AG04449 (cell line): ENCODE data around the gene FAM171A1.
"Not testable (repeated sequence)": the region's sequence is repeated elsewhere in the genome, so short reads cannot be mapped to it uniquely, and the experiment has no call there.

ENCODE experiments used
- CTCF ChIA-PET: fragments of 350-600 bp; formaldehyde crosslinking; extraction: SDS; loops from one replicate; lab custom pipeline; 2021; ENCODE audit warnings: antibody characterized with exemption; lab: Yijun Ruan, JAX
- POLR2A ChIA-PET: fragments of 400-600, 350-600 bp; formaldehyde crosslinking; extraction: SDS; loops from one replicate; lab custom pipeline; 2020; ENCODE audit warnings: antibody characterized with exemption, inconsistent platforms; lab: Yijun Ruan, JAX
- DNase-seq: peaks from one replicate; pipeline ENCODE4 v3.0.0-alpha.2; 2010; ENCODE audit warnings: low read depth, low spot score
- H3K4me3 ChIP-seq: 2 replicates; pipeline ENCODE4 v1.5.1; 2011; ENCODE audit warnings: low read depth, mild to moderate bottlenecking, control low read depth, low read length
- TF ChIP-seq, protein P1 (sequence below): IDR thresholded peaks from one replicate; pipeline ENCODE4 v1.5.1; 2011; ENCODE audit warnings: mild to moderate bottlenecking, moderate library complexity, low read length, control low read depth, inconsistent platforms; ENCODE audit not compliant: insufficient read depth; ENCODE audit errors: missing control alignments

FAM171A1 gene

DNA sequence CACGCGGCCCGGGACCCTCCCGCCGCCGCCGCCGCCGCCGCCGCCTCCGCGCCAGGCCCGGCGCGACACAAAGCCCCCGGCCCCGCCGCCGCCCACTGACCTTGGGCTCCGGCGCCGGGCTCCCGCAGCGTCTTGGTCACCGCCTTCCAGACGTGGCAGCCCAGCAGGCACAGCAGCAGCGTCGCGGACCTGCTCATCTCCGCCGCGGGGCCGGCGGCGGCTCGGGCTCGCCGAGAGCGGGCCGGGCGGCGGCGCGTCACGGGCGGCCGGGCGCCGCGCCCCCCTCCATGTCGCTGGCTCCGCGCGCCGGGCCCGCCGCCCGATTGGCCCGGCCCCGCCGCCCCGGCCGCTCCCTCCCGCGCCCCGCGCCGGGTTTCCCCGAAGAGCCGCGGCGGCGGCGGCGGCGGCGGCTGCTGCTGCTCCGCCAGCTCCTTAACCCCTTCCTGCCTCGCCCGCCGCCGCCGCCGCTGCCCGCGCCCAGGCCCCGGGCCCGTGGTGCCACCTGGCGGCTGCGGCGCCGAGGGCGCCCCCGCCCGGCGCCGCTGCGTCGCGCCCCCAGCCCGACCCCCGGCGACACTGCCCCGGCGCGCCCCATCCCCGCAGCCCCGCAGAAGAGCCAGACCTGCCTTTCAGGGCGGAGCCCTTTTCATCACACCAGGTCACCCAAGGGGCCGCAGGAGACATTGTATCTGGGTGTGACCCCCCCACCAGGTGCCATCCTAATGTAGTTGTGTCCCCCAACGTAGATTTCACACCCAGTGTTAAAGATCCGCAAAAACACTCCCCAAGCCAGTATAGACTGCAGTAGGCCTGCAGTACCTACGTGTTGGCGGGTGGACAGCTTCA is at the start of gene FAM171A1:
Gene FAM171A1 (minus strand): TSS at position 434 of the 846 bp plus-strand sequence. CDS start 237 bp downstream, at position 197.
- ChIA-PET POLR2A (no interaction called here), CTCF (interaction anchor here (0.6 to 2.6 kb wide), 13 partner anchors 10 to 272 kb away, joined by 3 to 8 read pairs (median 5); no protein-coding TSS in a partner anchor)
- H3K4me3 ChIP-seq: peak within 1 kb of the TSS; percentile 63
- DNase-seq: no peak
- TF ChIP-seq, protein P1, sequence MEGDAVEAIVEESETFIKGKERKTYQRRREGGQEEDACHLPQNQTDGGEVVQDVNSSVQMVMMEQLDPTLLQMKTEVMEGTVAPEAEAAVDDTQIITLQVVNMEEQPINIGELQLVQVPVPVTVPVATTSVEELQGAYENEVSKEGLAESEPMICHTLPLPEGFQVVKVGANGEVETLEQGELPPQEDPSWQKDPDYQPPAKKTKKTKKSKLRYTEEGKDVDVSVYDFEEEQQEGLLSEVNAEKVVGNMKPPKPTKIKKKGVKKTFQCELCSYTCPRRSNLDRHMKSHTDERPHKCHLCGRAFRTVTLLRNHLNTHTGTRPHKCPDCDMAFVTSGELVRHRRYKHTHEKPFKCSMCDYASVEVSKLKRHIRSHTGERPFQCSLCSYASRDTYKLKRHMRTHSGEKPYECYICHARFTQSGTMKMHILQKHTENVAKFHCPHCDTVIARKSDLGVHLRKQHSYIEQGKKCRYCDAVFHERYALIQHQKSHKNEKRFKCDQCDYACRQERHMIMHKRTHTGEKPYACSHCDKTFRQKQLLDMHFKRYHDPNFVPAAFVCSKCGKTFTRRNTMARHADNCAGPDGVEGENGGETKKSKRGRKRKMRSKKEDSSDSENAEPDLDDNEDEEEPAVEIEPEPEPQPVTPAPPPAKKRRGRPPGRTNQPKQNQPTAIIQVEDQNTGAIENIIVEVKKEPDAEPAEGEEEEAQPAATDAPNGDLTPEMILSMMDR: no peak

GRCh38 chr10:15420858-15421257 is 49.8 kb upstream of the FAM171A1 start:
- no peak for DNase-seq
- POLR2A ChIA-PET: no interaction called here
- TF ChIP-seq, protein P1: no peak
- CTCF ChIA-PET: interaction anchor here (0.6 to 3.5 kb wide), 5 partner anchors 13 to 305 kb away, joined by 3 to 11 read pairs (median 4); no protein-coding TSS in a partner anchor
- no peak overlapping the region for H3K4me3 ChIP-seq

DNA sequence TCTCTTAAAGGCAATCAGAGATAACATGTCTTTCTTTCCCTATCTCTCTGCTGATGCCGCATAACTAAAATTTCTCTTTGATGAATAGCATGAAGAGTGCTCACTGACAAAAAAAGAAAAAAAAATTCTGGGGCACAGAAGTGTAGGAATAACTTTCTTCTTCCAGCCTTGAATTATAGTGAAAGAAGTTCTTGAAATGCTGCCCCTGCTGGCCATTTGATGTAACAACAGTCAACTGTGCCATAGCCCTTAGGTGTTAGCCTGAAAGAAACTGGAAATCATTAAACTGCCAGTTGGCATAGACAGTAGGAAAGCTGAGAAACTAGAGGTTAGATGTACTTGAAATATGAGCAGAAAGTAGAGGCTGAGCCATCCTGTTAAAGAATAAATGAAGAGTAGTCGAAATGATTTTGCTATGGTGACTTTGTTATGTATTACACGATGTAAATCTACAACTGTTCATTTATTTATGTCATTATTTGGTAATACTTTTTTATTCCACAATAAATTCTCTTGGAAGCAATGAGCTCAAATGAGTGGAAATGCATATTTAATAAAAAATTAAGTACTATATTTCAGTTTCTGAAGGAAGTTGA is 48.3 kb upstream of the FAM171A1 start:
- TF ChIP-seq, protein P1: peak; percentile 58
- ChIA-PET POLR2A (no interaction called here), CTCF (interaction anchor here (0.6 to 3.5 kb wide), 33 partner anchors 8 to 518 kb away, joined by 3 to 24 read pairs (median 3); partner anchors contain the start of gene ITGA8)
- no peak overlapping the region for H3K4me3 ChIP-seq
- no peak for DNase-seq

DNA sequence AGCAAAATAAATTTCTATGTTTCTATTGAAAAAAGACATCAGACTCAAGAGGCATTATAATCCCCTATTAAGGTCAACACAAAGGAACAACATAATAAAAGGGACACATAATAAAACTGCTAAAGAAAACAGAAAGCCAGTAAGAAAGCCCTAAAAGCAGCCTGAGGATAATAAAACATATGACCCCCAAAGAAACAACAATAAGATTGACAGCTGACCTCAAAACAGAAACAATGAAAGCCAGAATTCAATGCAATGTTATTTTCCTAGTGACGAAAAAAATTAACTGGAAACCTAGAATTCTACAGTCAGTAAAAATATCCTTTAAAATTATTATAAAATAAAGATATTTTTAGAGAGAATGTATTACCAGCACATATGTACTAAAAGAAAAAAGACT is 44.9 kb upstream of the FAM171A1 start:
- no peak overlapping the region for H3K4me3 ChIP-seq
- POLR2A ChIA-PET: interaction anchor here (0.7 kb wide), 1 partner anchor 77 kb away, joined by 3 read pairs; no protein-coding TSS in a partner anchor
- CTCF ChIA-PET: no interaction called here
- no peak for DNase-seq
- TF ChIP-seq, protein P1: no peak

DNA sequence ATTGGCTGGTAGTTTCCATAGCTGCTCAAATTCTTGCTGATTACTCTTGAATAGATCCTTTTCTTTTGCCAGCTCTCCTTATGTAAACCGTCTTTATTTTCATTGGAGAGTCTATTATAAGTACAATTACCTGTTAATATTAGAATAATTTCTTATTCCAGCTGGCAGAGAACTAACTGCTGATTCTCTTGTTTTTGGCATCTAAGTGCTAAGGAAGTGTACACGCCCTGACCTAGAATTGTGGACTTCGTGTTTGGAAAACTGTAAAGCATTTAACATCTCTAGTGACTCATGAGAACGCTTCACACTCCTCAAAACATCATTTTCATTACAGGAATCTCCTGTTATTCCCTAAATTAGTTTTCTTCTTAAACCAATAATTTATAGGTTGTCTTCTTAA is 39.9 kb upstream of the FAM171A1 start:
- POLR2A ChIA-PET: no interaction called here
- DNase-seq: no peak
- TF ChIP-seq, protein P1: no peak
- no peak overlapping the region for H3K4me3 ChIP-seq
- CTCF ChIA-PET: interaction anchor here (1.8 to 2.0 kb wide), 2 partner anchors 9 to 19 kb away, joined by 5 to 13 read pairs; no protein-coding TSS in a partner anchor

GRCh38 chr10:15409350-15409749 is 38.3 kb upstream of the FAM171A1 start:
- POLR2A ChIA-PET, H3K4me3 ChIP-seq, DNase-seq, CTCF ChIA-PET: not testable (repeated sequence)
